HG02610 (cell line): Measurements from ENCODE around the gene BLACAT1.
A peak's percentile ranks its signal among the peaks of the same experiment; 100 is the strongest.
"Not testable (repeated sequence)": the region's sequence is repeated elsewhere in the genome, so short reads cannot be mapped to it uniquely, and the experiment has no call there.

Experiments
- ATAC-seq: cut with Tn5 transposase; IDR thresholded peaks from one replicate; pipeline ENCODE4 v1.9.1; 2021; ENCODE audit warnings: mild to moderate bottlenecking, moderate library complexity; ENCODE audit not compliant: unreplicated experiment

BLACAT1 gene

GRCh38 chr1:205484985-205485967 is 29.4 kb upstream of the BLACAT1 start:
- no peak for ATAC-seq

- no peak for ATAC-seq
These were observed 27.5 kb upstream of the BLACAT1 start for GRCh38 chr1:205483372-205483771.

GRCh38 chr1:205482587-205482986 is 26.7 kb upstream of the BLACAT1 start:
- not testable (repeated sequence) for ATAC-seq

- no peak for ATAC-seq
These were observed 25.8 kb upstream of the BLACAT1 start for GRCh38 chr1:205481629-205482151.

GRCh38 chr1:205481218-205481617 is 25.4 kb upstream of the BLACAT1 start:
- ATAC-seq = peak; percentile 12

- ATAC-seq = peak; percentile 50
These were observed 24.6 kb upstream of the BLACAT1 start for GRCh38 chr1:205480349-205480985.

- ATAC-seq = not testable (repeated sequence)
These were observed 23.1 kb upstream of the BLACAT1 start for GRCh38 chr1:205478985-205479384.

- no peak for ATAC-seq
These were observed 22.0 kb upstream of the BLACAT1 start for GRCh38 chr1:205477759-205478247.

- ATAC-seq = no peak
These were observed 21.4 kb upstream of the BLACAT1 start for GRCh38 chr1:205477121-205477758.

GRCh38 chr1:205476648-205477047 is 20.8 kb upstream of the BLACAT1 start:
- no peak for ATAC-seq

GRCh38 chr1:205475855-205476254 is 20.0 kb upstream of the BLACAT1 start:
- no peak for ATAC-seq

- no peak for ATAC-seq
These were observed 18.7 kb upstream of the BLACAT1 start for GRCh38 chr1:205474571-205474970.

- ATAC-seq = no peak
These were observed 18.1 kb upstream of the BLACAT1 start for GRCh38 chr1:205473966-205474365.

GRCh38 chr1:205473475-205473874 is 17.6 kb upstream of the BLACAT1 start:
- ATAC-seq = no peak

GRCh38 chr1:205472737-205473441 is 17.0 kb upstream of the BLACAT1 start:
- no peak for ATAC-seq

GRCh38 chr1:205470131-205470530 is 14.3 kb upstream of the BLACAT1 start:
- no peak for ATAC-seq

GRCh38 chr1:205466595-205467220 is 10.9 kb upstream of the BLACAT1 start:
- no peak for ATAC-seq

- no peak for ATAC-seq
These were observed 9.5 kb upstream of the BLACAT1 start for GRCh38 chr1:205465392-205465791.

- no peak for ATAC-seq
These were observed 3.1 kb upstream of the BLACAT1 start for GRCh38 chr1:205458777-205459566.
